ENCODE measurements around the gene ANKRD18B. TPM values are rescaled to one million over a fixed set of nuclear protein-coding genes. Genes with fewer than 3 reads are reported as not detected.

The ANKRD18B gene
- total and polyA plus RNA-seq, 9 of the 15 experiments (the other 6 are each of a cell fraction or from before 2014, with no cell fraction given): 0.43 to 12.6 (median 1.8) TPM

- TF ChIP-seq NFE2 (IDR thresholded peaks at IDR 0.05; ENCODE audit: low read depth): peak; percentile 51
- TF ChIP-seq SRSF3 (IDR thresholded peaks at IDR 0.05; ENCODE audit: insufficient read depth, low read length): no peak
- peak; percentile 54 for TF ChIP-seq ARID1B (IDR thresholded peaks at IDR 0.05)
- peak; percentile 74 for TF ChIP-seq ZNF384 (IDR thresholded peaks at IDR 0.05; ENCODE audit: low read depth, low read length)
- TF ChIP-seq TSHZ1 (CRISPR knock-in tag; IDR thresholded peaks at IDR 0.05): no peak
- TF ChIP-seq PHF21A (IDR thresholded peaks at IDR 0.05; ENCODE audit: borderline replicate concordance, low read depth): no peak
- TF ChIP-seq CUX1 (CRISPR knock-in tag; IDR thresholded peaks at IDR 0.05): no peak
- no peak for TF ChIP-seq PHB (CRISPR knock-in tag; IDR thresholded peaks at IDR 0.05)
- TF ChIP-seq TRIM24 (IDR thresholded peaks at IDR 0.05): 0 out of 4 replicates have a peak, but pooled peaks of 1 of the 2 experiments have one; percentile 13
- TF ChIP-seq VEZF1 (CRISPR knock-in tag; IDR thresholded peaks at IDR 0.05): peak; percentile 55
- no peak for TF ChIP-seq MNT (conservative IDR thresholded peaks at IDR 0.05)
- TF ChIP-seq FOSL1 (tag; conservative IDR thresholded peaks at IDR 0.05): peak; percentile 88
- no peak for TF ChIP-seq ZNF655 (CRISPR knock-in tag; IDR thresholded peaks at IDR 0.05)
- peak; percentile 63; the same call in 1 of the 2 replicates for TF ChIP-seq SMARCA4 (IDR thresholded peaks at IDR 0.05)
Measured at GRCh38 chr9:33506626-33507370, 17.3 kb upstream of the ANKRD18B start (continued).
